Measurements from ENCODE around the gene ST6GALNAC3. TPM values are rescaled to one million over a fixed set of nuclear protein-coding genes. Genes with fewer than 3 reads are reported as not detected.

ST6GALNAC3 gene
- total RNA-seq, 1 donor from 2014 or later: 5.6 TPM

DNA sequence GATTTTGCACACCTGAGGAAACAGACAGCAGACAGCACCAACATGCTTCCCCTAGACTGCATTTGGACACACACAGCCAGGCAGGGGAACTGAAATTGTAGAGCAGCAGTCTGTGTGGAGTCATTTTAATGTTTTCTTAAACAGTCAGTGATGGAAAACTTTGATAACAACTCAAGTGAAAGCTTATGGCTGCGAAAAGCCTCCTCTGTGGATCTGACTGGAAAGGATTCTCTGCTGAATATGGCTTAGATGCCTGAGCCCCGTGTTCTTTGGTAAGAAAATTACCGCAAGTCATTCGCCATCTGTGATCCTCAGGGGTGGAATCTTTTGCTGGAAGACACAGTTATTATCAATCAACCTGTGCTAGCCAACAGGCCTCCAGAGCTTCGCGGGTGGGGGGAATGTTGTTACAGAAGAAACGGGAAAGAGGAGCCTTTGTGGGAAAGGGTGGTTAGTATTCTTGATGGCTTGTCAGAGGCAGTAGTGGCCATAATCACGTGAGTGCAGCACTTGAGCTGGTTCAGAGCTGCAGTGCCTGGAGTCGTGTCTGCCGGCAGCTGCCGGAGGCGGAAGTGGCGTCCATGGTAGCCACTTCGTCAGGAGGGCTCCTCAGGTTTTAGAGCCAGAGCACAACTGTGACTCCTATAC is 204.7 kb downstream of the ST6GALNAC3 start:
- Histone ChIP-seq H3K4me3 (no peak overlapping the region), H3K36me3 (no peaks in the 10 kb centered on the region), H3K9me3 (no peaks in the 10 kb centered on the region), H3K27ac (no peak overlapping the region), H3K4me1 (no peaks in the 10 kb centered on the region), H3K27me3 (no peaks in the 10 kb centered on the region)
- DNase-seq (no peak), ATAC-seq (no peak)
- TF ChIP-seq, protein P1, sequence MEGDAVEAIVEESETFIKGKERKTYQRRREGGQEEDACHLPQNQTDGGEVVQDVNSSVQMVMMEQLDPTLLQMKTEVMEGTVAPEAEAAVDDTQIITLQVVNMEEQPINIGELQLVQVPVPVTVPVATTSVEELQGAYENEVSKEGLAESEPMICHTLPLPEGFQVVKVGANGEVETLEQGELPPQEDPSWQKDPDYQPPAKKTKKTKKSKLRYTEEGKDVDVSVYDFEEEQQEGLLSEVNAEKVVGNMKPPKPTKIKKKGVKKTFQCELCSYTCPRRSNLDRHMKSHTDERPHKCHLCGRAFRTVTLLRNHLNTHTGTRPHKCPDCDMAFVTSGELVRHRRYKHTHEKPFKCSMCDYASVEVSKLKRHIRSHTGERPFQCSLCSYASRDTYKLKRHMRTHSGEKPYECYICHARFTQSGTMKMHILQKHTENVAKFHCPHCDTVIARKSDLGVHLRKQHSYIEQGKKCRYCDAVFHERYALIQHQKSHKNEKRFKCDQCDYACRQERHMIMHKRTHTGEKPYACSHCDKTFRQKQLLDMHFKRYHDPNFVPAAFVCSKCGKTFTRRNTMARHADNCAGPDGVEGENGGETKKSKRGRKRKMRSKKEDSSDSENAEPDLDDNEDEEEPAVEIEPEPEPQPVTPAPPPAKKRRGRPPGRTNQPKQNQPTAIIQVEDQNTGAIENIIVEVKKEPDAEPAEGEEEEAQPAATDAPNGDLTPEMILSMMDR (IDR thresholded peaks at IDR 0.05): no peak
- intact Hi-C loops (cut with DNase I): no loop called here

- H3K27ac ChIP-seq: no peak overlapping the region
- no peak overlapping the region for H3K4me3 ChIP-seq
- ATAC-seq (peak; percentile 37), DNase-seq (no peak)
- H3K36me3 ChIP-seq: no peaks in the 10 kb centered on the region
- no peaks in the 10 kb centered on the region for H3K27me3 ChIP-seq
- intact Hi-C loops (cut with DNase I): no loop called here
- TF ChIP-seq, protein P1 (IDR thresholded peaks at IDR 0.05): no peak
- H3K4me1 ChIP-seq: no peaks in the 10 kb centered on the region
- no peaks in the 10 kb centered on the region for H3K9me3 ChIP-seq
Measured at GRCh38 chr1:76281306-76281705, 206.8 kb downstream of the ST6GALNAC3 start.

DNA sequence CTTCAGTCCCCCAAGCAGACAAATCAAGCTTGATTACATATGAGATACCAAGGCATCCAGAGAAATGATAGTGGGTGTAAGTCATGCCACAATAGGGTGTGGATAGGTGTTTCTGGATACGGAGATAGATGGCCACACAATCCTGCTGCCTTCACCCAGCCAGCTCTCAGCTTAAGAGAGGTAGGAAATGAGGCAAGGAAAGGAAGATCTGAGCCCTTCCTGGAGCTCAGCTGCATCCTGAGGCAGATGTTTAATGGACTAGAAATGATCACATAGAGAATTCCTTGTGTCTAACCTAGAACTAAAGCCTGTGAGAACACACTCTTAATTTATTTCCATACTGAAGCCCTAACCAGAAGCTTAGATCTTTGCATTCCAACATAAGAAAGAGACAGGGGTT is 210.3 kb downstream of the ST6GALNAC3 start:
- Histone ChIP-seq H3K4me3 (no peak overlapping the region), H3K9me3 (no peaks in the 10 kb centered on the region), H3K4me1 (no peaks in the 10 kb centered on the region), H3K27ac (no peak overlapping the region), H3K27me3 (no peaks in the 10 kb centered on the region), H3K36me3 (no peaks in the 10 kb centered on the region)
- intact Hi-C loops (cut with DNase I): no loop called here
- TF ChIP-seq, protein P1 (IDR thresholded peaks at IDR 0.05): no peak
- no peak for DNase-seq
- no peak for ATAC-seq

DNA sequence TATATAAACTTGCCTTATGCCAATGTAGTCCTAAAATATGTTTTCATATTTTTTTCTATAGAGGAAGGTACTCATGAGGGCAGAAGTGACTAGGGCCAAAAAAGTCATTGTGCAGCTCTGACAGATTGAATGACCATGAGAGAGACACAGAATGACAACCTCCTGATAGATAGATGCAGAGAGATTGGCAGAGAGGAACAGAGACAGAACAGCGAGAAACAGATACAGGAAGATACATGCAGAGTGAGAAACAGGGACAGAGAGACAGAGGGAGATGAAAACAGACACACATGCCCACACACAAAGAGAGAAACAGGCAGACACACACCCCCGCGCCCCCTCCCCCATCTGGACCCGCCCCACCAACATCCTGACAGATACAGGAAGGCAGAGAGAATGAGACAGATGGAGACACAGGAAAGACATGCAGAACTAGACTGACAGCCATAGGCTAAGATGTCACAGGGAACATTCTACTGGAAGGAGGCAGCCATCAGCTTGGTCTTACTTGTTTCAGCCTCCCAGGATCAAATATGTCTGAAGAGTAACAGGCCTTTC is 211.1 kb downstream of the ST6GALNAC3 start:
- H3K9me3 ChIP-seq: no peaks in the 10 kb centered on the region
- no peaks in the 10 kb centered on the region for H3K27me3 ChIP-seq
- ATAC-seq: no peak
- DNase-seq: no peak
- TF ChIP-seq, protein P1 (IDR thresholded peaks at IDR 0.05): no peak
- H3K4me1 ChIP-seq: no peaks in the 10 kb centered on the region
- no peaks in the 10 kb centered on the region for H3K36me3 ChIP-seq
- no peak overlapping the region for H3K27ac ChIP-seq
- intact Hi-C loops (cut with DNase I): no loop called here
- no peak overlapping the region for H3K4me3 ChIP-seq

GRCh38 chr1:76287917-76288316 is 213.4 kb downstream of the ST6GALNAC3 start:
- Histone ChIP-seq H3K9me3 (no peaks in the 10 kb centered on the region), H3K27me3 (no peaks in the 10 kb centered on the region), H3K4me1 (no peaks in the 10 kb centered on the region), H3K4me3 (no peak overlapping the region), H3K27ac (no peak overlapping the region), H3K36me3 (no peaks in the 10 kb centered on the region)
- TF ChIP-seq, protein P1 (IDR thresholded peaks at IDR 0.05): no peak
- intact Hi-C loops (cut with DNase I): no loop called here
- ATAC-seq (no peak), DNase-seq (no peak)
